C4-2B (cell line): Measurements from ENCODE around the gene GCG.
A peak's percentile ranks its signal among the peaks of the same experiment; 100 is the strongest.

Experiments
- ZFX ChIP-seq: fragments of 450-650 bp; IDR thresholded peaks from 2 replicates; pipeline ENCODE4 v1.6.1; 2017
- TF ChIP-seq, protein P1 (sequence below): fragments of 450-650 bp; conservative IDR thresholded peaks from 2 replicates; pipeline ENCODE4 v1.5.1; 2017; ENCODE audit warnings: mild to moderate bottlenecking

DNA sequence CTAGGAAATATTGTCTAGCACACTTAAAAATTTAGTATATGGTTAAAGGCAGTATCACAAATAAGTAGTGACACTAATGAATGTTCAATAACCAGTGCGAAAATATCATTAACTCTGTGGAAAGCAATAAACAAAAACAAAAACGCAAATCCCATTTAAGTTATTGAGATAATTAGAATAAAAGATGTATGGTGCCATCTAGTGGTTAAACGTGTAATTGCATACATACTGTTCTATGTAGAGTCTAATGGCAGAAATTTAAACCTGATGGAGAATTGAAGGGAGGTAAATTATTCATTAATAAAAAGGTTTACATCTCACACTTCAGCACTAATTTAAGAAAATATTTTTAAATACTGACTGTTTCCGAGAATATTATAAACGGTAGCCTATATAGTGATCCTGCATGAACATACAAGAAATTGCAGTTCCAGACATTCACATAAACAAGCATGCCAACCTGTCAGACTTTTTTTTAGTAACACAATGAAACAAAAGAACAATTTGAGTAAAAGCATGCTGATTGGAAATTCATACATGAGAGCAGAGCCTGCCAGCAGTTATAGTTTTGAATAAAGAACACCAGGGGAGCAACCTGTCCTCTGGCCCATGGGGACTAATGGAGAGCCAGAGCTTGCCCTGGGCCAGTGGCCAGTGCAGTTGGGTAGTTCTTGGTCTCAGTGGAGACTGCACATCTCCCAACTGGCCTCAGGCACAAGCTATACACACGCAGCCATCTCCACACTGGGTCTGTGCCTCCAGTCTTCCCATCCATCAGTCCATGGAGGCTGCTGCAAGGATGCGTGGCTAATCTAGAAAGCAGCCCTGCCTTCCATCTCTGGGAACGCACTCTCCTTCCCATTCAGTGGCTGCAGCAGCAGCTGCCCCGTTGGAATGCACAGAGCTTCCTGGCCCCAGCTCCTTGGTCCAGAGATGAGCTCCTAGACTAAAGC lies 28.0 kb downstream of the GCG start:
- TF ChIP-seq, protein P1, sequence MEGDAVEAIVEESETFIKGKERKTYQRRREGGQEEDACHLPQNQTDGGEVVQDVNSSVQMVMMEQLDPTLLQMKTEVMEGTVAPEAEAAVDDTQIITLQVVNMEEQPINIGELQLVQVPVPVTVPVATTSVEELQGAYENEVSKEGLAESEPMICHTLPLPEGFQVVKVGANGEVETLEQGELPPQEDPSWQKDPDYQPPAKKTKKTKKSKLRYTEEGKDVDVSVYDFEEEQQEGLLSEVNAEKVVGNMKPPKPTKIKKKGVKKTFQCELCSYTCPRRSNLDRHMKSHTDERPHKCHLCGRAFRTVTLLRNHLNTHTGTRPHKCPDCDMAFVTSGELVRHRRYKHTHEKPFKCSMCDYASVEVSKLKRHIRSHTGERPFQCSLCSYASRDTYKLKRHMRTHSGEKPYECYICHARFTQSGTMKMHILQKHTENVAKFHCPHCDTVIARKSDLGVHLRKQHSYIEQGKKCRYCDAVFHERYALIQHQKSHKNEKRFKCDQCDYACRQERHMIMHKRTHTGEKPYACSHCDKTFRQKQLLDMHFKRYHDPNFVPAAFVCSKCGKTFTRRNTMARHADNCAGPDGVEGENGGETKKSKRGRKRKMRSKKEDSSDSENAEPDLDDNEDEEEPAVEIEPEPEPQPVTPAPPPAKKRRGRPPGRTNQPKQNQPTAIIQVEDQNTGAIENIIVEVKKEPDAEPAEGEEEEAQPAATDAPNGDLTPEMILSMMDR, result peak; percentile 73
- no peak for TF ChIP-seq ZFX
